Body of pancreas (tissue), 4 donors: ENCODE data around the gene UMODL1. TPM values are rescaled to one million over a fixed set of nuclear protein-coding genes. Genes with fewer than 3 reads are reported as not detected.

Experiments used
- ATAC-seq: fragments of 150-250 bp; one replicate; pipeline ENCODE4 v1.9.1; 2016
- DNase-seq, 4 donors: peaks; one replicate each; pipeline ENCODE4 v3.0.0-alpha.2; 2019
- H3K27ac ChIP-seq, 4 donors: fragments of 200-600 bp; sonication (generic); 1 replicate in 3 of 4; 2 replicates in 1 of 4; pipeline versions ENCODE4 v1.5.1 to v1.6.1; 2016 to 2019; ENCODE audit warnings: mild to moderate bottlenecking in 1 of 4, mixed read lengths in 1 of 4, moderate library complexity in 1 of 4
- H3K27me3 ChIP-seq, 2 donors: fragments of 200-600 bp; sonication (generic); one replicate each; pipeline ENCODE4 v1.6.0; 2016; ENCODE audit warnings: mild to moderate bottlenecking in 1 of 2
- H3K36me3 ChIP-seq, 2 donors: fragments of 200-600 bp; sonication (generic); replicated peaks in 1 of 2; 2 replicates each; pipeline ENCODE4 v1.5.1; 2016; ENCODE audit warnings: low read depth in 2 of 2; ENCODE audit not compliant: insufficient read depth in 1 of 2
- H3K4me1 ChIP-seq: fragments of 200-600 bp; sonication (generic); one replicate; pipeline ENCODE4 v1.6.0; 2016
- H3K4me3 ChIP-seq, 2 donors: fragments of 200-600 bp; sonication (generic); 1 replicate in 1 of 2; 2 replicates in 1 of 2; pipeline ENCODE4 v1.5.1; 2016 to 2019
- H3K9me3 ChIP-seq, 3 donors: fragments of 200-600 bp; sonication (generic); 1 replicate in 2 of 3; 2 replicates in 1 of 3; pipeline ENCODE4 v1.5.1; 2016
- CTCF ChIP-seq, 7 experiments: fragments of 450-650 bp in 4 of 7; fragments of 200-600 bp in 3 of 7; sonication (generic) in 3 of 7; IDR thresholded peaks; one replicate each; pipeline ENCODE4 v1.5.1; 2016 to 2019; ENCODE audit warnings: antibody characterized with exemption in 7 of 7
- POLR2A ChIP-seq, 3 donors: fragments of 450-650 bp; IDR thresholded peaks; one replicate each; pipeline ENCODE4 v1.6.1; 2016; ENCODE audit warnings: antibody characterized with exemption in 3 of 3, mild to moderate bottlenecking in 2 of 3
- WGBS, 2 donors: methylation state at CpG; one replicate each; pipeline ENCODE4 v1.1.5; 2017; 5-methylcytosine and 5-hydroxymethylcytosine counted together
- intact Hi-C: fragments of 100-400 bp; cut with DNase I; formaldehyde crosslinking; loops from one replicate; pipeline ENCODE4 v1.15.1; 2023
- total RNA-seq, 2 donors: library from RNA; depleted of rRNA; stranded (reverse); fragments of >200 nt; gene quantifications; one replicate each; pipeline ENCODE4 v1.1.0, GENCODE V29; 2016

UMODL1 gene
- total RNA-seq, 2 donors from 2014 or later = not detected

DNA sequence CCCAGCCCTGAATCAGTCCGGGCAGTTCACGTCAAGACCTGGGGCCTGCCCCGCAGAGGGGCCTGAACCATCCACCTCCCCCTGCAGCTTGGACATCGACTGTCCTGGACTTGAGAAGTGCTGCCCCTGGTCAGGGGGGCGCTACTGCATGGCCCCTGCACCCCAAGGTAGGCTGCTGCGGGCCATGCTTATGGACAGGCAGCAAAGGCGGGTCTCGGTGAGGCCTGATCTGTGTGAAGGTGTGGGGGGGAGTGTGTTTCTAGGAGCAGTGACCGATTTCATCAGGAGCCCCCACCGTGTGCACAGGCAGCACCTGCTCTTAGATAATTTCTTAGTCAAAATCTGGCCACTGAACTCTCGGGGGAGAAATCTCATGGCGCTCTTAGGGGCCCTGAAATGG is 13.0 kb downstream of the UMODL1 start:
- no peak for TF ChIP-seq POLR2A (IDR thresholded peaks at IDR 0.05)
- Histone ChIP-seq H3K36me3 (no peaks in the 10 kb centered on the region), H3K27ac (no peak overlapping the region), H3K4me1 (peaks cover 11% of the 10 kb centered on the region), H3K9me3 (no peaks in the 10 kb centered on the region), H3K27me3 (no peaks in the 10 kb centered on the region), H3K4me3 (no peak overlapping the region)
- DNase-seq = no peak
- intact Hi-C loops = no loop called here
- no peak for ATAC-seq
- 87 to 90% methylated on average over 4 to 12 of the region's 12 CpGs for WGBS, 2 donors

DNA sequence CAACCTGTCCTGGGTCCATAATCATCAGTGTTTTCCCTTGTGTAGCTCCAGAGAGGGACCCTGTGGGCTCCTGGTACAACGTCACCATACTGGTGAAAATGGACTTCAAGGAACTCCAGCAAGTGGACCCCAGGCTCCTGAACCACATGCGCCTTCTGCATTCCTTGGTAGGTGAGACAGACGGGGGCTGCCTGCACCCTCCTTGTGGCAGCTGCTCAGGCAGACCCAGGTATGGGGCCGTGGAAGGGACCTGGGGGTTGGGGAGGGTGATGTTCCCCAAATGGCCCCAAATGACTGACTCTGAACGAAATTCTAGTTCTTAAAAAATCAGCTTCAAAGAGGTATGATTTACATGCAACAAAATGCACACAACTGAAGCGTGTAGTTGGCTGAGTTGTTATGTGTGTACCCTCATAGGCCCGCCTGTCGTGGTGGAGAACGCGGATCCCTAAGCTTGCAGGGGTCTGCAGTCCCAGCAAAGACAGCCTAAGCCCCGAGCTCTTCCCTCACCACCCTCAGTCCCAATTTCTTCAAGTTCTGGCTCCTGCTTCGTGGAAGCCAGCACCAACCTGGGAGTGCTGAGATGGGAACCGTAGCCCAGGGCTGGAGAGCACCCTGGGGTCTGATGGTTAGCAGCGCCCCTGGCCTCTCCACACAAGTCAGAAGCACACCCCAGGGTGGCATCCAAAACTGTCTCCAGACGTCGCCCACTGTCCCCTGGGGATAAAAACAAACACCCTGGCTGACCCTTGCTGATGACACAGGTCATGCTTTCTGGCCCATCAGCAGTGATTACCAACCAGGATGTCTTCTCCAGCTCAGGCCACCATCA is 14.3 kb downstream of the UMODL1 start:
- ATAC-seq (no peak), DNase-seq (no peak)
- no peaks in the 10 kb centered on the region for H3K27me3 ChIP-seq
- TF ChIP-seq POLR2A (IDR thresholded peaks at IDR 0.05) (no peak), CTCF (IDR thresholded peaks at IDR 0.05) (no peak)
- H3K27ac ChIP-seq = no peak overlapping the region
- WGBS, 2 donors = 89 to 90% methylated on average over 13 to 16 of the region's 16 CpGs
- H3K9me3 ChIP-seq = no peaks in the 10 kb centered on the region
- no peaks in the 10 kb centered on the region for H3K36me3 ChIP-seq
- intact Hi-C loops = no loop called here
- peaks cover 11% of the 10 kb centered on the region for H3K4me1 ChIP-seq
- no peak overlapping the region for H3K4me3 ChIP-seq

DNA sequence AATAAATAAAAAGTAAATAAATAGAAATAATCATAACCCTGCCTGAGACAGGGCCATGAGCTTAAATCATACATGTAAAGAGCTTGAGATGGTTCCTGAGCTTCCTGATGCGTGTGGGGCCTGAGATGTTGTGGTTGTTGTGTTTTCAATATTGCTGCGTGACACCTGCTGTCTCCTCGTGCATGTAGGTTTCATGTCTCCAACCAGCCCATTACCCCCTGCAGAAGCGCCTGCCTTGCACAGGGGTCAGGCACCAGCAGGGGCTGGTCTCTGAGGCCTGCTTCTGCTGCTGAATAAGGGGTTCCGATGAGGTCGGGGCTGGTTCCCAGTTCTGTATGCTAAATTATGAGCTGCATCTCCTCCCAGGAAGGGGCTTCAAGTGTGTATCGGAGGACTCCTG is 15.9 kb downstream of the UMODL1 start:
- Histone ChIP-seq H3K27ac (peak overlapping the region in 1 of 4 donors; percentile 20), H3K4me1 (peaks cover 11% of the 10 kb centered on the region), H3K4me3 (no peak overlapping the region), H3K27me3 (no peaks in the 10 kb centered on the region), H3K9me3 (no peaks in the 10 kb centered on the region), H3K36me3 (no peaks in the 10 kb centered on the region)
- TF ChIP-seq CTCF (IDR thresholded peaks at IDR 0.05) (no peak), POLR2A (IDR thresholded peaks at IDR 0.05) (no peak)
- intact Hi-C loops = no loop called here
- 88 to 89% methylated on average over 7 of the region's 7 CpGs for WGBS, 2 donors
- no peak for DNase-seq
- ATAC-seq = no peak

- Histone ChIP-seq H3K27ac (no peak overlapping the region), H3K36me3 (no peaks in the 10 kb centered on the region), H3K4me1 (peaks cover 11% of the 10 kb centered on the region), H3K4me3 (no peak overlapping the region), H3K27me3 (no peaks in the 10 kb centered on the region), H3K9me3 (no peaks in the 10 kb centered on the region)
- intact Hi-C loops = no loop called here
- DNase-seq = no peak
- WGBS, 2 donors = 87 to 93% methylated on average over 11 to 14 of the region's 14 CpGs
- TF ChIP-seq POLR2A (IDR thresholded peaks at IDR 0.05) (no peak), CTCF (IDR thresholded peaks at IDR 0.05) (no peak)
- no peak for ATAC-seq
These were observed 17.0 kb downstream of the UMODL1 start for GRCh38 chr21:42088148-42088547.

DNA sequence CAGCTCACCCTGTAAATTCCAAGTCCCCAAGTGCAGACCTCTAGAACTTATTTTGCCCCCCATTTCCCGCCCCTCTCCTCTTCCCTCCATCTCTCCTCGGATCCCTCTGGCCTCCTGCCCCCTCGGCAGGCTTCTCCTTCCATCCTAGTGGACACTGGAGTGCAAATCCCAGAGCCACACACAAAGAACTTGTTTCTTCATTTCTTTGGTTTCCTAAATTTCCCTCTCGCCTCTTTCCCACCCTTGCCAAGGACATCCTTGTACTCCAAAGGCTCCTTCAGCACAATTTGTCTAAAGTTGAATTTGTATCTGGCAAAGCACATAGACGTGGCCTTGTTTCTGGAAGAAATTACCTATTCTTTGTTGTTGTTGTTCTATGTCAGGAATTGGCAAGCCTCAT is 17.5 kb downstream of the UMODL1 start:
- no peak for TF ChIP-seq POLR2A (IDR thresholded peaks at IDR 0.05)
- TF ChIP-seq CTCF (IDR thresholded peaks at IDR 0.05) = no peak
- DNase-seq = no peak
- ATAC-seq = no peak
- no peaks in the 10 kb centered on the region for H3K27me3 ChIP-seq
- H3K27ac ChIP-seq = no peak overlapping the region
- H3K9me3 ChIP-seq = no peaks in the 10 kb centered on the region
- 78 to 85% methylated on average over 5 of the region's 5 CpGs for WGBS, 2 donors
- H3K4me1 ChIP-seq = peaks cover 11% of the 10 kb centered on the region
- intact Hi-C loops = no loop called here
- H3K4me3 ChIP-seq = no peak overlapping the region
- no peaks in the 10 kb centered on the region for H3K36me3 ChIP-seq
